ENCODE results near the gene EGFL8.

EGFL8 gene

GRCh38 chr6:32168350-32168749 lies 4.0 kb downstream of the EGFL8 start:
- DNase-seq (ENCODE audit: low spot score): no peak

- DNase-seq (ENCODE audit: low spot score): no peak
These were observed 4.6 kb downstream of the EGFL8 start for GRCh38 chr6:32168807-32169591.

- no peak for DNase-seq (ENCODE audit: low spot score)
These were observed 5.9 kb downstream of the EGFL8 start for GRCh38 chr6:32170294-32170693.

GRCh38 chr6:32171234-32171633 lies 6.8 kb downstream of the EGFL8 start:
- DNase-seq (ENCODE audit: low spot score): no peak

GRCh38 chr6:32173051-32173727 lies 8.8 kb downstream of the EGFL8 start:
- no peak for DNase-seq (ENCODE audit: low spot score)

GRCh38 chr6:32174416-32174815 lies 10.0 kb downstream of the EGFL8 start:
- no peak for DNase-seq (ENCODE audit: low spot score)

GRCh38 chr6:32175322-32175710 lies 10.9 kb downstream of the EGFL8 start:
- no peak for DNase-seq (ENCODE audit: low spot score)

GRCh38 chr6:32175711-32176475 lies 11.5 kb downstream of the EGFL8 start, which contains the start of gene AGPAT1:
TSS of gene AGPAT1 (minus strand) at chr6:32176084. CDS start at chr6:32171496, 4,588 bp downstream.
- peak; percentile 96 for DNase-seq (ENCODE audit: low spot score)

GRCh38 chr6:32176476-32177182 lies 12.2 kb downstream of the EGFL8 start:
- DNase-seq (ENCODE audit: low spot score): no peak

- peak; percentile 65 for DNase-seq (ENCODE audit: low spot score)
These were observed 12.9 kb downstream of the EGFL8 start for GRCh38 chr6:32177183-32177787.

GRCh38 chr6:32177788-32178546 lies 13.6 kb downstream of the EGFL8 start, which contains the start of gene RNF5:
TSS of gene RNF5 (plus strand) at chr6:32178405. CDS start at chr6:32178512, 107 bp downstream.
- DNase-seq (ENCODE audit: low spot score): peak; percentile 91

- no peak for DNase-seq (ENCODE audit: low spot score)
These were observed 14.4 kb downstream of the EGFL8 start for GRCh38 chr6:32178547-32179440.

- DNase-seq (ENCODE audit: low spot score): no peak
These were observed 15.5 kb downstream of the EGFL8 start for GRCh38 chr6:32179766-32180405.

GRCh38 chr6:32181148-32181702 lies 16.8 kb downstream of the EGFL8 start:
- no peak for DNase-seq (ENCODE audit: low spot score)

- DNase-seq (ENCODE audit: low spot score): no peak
These were observed 17.6 kb downstream of the EGFL8 start for GRCh38 chr6:32181915-32182529.

GRCh38 chr6:32182555-32182981 lies 18.2 kb downstream of the EGFL8 start:
- no peak for DNase-seq (ENCODE audit: low spot score)

GRCh38 chr6:32183030-32183429 lies 18.6 kb downstream of the EGFL8 start:
- no peak for DNase-seq (ENCODE audit: low spot score)

- DNase-seq (ENCODE audit: low spot score): no peak
These were observed 19.2 kb downstream of the EGFL8 start for GRCh38 chr6:32183483-32184083.
